BE2C (cell line): Measurements from ENCODE around the gene FHOD3.

ENCODE experiments used
- DNase-seq: peaks from one replicate; pipeline ENCODE4 v3.0.0-alpha.2; 2020
- H3K27me3 ChIP-seq: fragments of 250-450 bp; sonication (Bioruptor Pico); 2 replicates; pipeline ENCODE4 v1.5.1; 2020; ENCODE audit warnings: mild to moderate bottlenecking
- H3K36me3 ChIP-seq: fragments of 250-450 bp; sonication (Bioruptor Pico); 2 replicates; pipeline ENCODE4 v1.5.1; 2020; ENCODE audit warnings: mild to moderate bottlenecking
- H3K4me1 ChIP-seq: fragments of 250-450 bp; sonication (Bioruptor Pico); 2 replicates; pipeline ENCODE4 v1.5.1; 2020
- H3K4me3 ChIP-seq: 2 replicates; pipeline ENCODE4 v1.5.1; 2011; ENCODE audit warnings: low read depth, low read length
- H3K9me3 ChIP-seq: fragments of 250-450 bp; sonication (Bioruptor Pico); 2 replicates; pipeline ENCODE4 v1.5.1; 2020
- TF ChIP-seq, protein P1 (sequence below): IDR thresholded peaks from 2 replicates; pipeline ENCODE4 v1.5.1; 2012; ENCODE audit warnings: mild to moderate bottlenecking, low read depth, low read length

The FHOD3 gene

DNA sequence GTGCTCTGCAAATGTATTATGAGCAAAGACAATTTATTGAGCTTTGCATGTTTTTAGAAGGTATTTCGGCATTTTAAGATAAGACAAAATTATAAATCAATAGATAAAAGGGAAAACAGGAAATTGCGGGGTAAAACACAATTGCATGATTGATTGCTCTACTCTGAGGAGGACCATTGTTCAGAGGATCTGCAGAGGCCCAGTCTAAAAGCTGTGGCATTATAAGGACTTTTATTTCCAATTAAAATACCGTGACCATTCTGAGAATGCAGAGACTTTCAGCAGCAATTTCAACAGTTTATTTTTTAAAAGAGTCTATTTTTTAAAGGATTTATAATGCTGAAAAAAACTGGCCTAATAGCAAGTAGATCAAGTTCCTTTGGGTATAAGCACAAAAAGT, 469.3 kb downstream of the FHOD3 start:
- Histone ChIP-seq H3K4me1 (no peaks in the 10 kb centered on the region), H3K36me3 (no peaks in the 10 kb centered on the region), H3K4me3 (no peak overlapping the region), H3K27me3 (no peaks in the 10 kb centered on the region), H3K9me3 (no peaks in the 10 kb centered on the region)
- no peak for DNase-seq
- TF ChIP-seq, protein P1, sequence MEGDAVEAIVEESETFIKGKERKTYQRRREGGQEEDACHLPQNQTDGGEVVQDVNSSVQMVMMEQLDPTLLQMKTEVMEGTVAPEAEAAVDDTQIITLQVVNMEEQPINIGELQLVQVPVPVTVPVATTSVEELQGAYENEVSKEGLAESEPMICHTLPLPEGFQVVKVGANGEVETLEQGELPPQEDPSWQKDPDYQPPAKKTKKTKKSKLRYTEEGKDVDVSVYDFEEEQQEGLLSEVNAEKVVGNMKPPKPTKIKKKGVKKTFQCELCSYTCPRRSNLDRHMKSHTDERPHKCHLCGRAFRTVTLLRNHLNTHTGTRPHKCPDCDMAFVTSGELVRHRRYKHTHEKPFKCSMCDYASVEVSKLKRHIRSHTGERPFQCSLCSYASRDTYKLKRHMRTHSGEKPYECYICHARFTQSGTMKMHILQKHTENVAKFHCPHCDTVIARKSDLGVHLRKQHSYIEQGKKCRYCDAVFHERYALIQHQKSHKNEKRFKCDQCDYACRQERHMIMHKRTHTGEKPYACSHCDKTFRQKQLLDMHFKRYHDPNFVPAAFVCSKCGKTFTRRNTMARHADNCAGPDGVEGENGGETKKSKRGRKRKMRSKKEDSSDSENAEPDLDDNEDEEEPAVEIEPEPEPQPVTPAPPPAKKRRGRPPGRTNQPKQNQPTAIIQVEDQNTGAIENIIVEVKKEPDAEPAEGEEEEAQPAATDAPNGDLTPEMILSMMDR, result no peak

DNA sequence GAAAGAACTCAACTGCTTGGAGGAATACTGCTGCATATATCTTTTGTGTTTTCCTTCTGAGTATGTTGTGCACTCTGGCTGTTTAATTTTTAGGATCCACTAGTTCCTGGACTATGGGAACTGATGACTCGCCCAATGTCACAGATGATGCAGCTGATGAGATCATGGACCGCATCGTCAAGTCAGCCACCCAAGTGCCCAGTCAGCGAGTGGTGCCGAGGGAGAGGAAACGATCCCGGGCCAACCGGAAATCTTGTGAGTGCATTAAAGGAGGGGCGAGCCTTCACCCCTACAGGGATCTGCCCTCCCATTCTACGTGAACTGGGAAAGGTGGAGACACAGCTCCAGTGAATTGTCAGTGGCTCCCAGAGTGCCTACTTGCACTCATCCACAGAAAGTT, 471.7 kb downstream of the FHOD3 start:
- TF ChIP-seq, protein P1, result no peak
- no peaks in the 10 kb centered on the region for H3K4me1 ChIP-seq
- H3K27me3 ChIP-seq, result no peaks in the 10 kb centered on the region
- DNase-seq, result no peak
- no peaks in the 10 kb centered on the region for H3K9me3 ChIP-seq
- no peak overlapping the region for H3K4me3 ChIP-seq
- no peaks in the 10 kb centered on the region for H3K36me3 ChIP-seq

DNA sequence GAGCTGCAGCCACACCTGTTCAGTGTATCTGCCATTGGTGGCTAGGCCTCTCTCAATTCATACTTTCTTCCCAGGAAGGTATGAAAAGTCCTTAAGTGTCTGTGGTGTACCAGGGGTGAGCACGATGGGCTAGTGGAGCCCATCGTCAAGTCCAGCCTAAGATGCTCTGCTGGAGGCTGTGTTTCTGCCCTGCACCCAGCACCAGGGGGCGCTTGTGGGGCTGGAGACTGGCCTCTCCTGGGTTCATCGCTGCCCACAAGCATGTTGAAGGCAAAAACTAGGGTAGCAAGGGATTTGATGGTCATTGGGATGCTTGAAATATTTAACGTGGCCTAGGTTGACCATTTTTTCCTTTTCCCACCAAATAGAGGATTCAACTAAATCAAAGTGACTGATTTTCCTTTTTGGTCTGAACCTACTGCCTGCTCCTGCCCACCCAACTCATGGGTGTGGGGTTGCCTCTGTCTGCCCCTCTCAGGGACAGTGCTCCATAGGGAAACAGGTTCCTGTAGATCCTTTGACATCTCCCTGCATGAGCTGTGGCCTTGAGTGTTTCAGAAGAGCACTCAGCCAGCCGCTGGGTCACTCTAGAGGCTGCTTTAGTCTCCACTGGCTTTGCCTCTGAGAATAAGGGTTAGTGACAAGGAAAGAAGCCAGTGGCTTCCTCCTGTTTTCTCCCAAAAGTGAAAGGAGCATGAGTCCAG, 472.2 kb downstream of the FHOD3 start:
- H3K27me3 ChIP-seq, result no peaks in the 10 kb centered on the region
- no peaks in the 10 kb centered on the region for H3K9me3 ChIP-seq
- no peaks in the 10 kb centered on the region for H3K36me3 ChIP-seq
- TF ChIP-seq, protein P1, result peak; percentile 49
- no peaks in the 10 kb centered on the region for H3K4me1 ChIP-seq
- peak; percentile 46 for DNase-seq
- H3K4me3 ChIP-seq, result no peak overlapping the region

DNA sequence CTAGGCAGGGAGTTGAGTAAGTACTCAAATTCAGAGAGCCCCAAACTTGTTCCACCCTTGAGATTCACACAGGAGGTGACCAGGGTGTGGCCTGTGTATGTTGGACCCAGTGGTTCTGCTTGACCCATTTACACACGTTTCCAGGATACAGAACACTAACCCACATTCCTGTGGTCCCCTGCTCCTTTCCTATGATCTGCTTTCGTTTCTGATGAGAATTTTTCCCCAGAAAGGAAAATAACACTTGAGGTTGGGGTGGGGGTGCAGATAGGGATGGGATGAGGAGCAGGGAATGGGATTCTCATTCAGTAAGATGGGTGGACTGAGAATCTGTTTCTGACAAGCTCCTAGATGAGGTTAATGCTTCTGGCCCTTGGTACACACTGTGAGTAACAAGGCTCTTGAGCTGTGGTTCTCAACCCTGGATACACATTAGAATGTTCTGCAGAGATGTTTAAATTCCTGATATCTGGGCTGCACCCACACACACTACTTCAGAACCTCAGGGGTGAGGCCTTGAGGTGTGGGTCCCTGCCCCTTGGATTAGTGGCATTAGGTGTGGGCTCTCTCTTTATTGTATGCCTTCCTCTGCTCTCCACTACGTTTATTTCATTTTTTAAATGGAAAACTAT, 472.9 kb downstream of the FHOD3 start:
- Histone ChIP-seq H3K4me1 (no peaks in the 10 kb centered on the region), H3K4me3 (no peak overlapping the region), H3K27me3 (no peaks in the 10 kb centered on the region), H3K9me3 (no peaks in the 10 kb centered on the region), H3K36me3 (no peaks in the 10 kb centered on the region)
- TF ChIP-seq, protein P1, result no peak
- DNase-seq, result no peak

DNA sequence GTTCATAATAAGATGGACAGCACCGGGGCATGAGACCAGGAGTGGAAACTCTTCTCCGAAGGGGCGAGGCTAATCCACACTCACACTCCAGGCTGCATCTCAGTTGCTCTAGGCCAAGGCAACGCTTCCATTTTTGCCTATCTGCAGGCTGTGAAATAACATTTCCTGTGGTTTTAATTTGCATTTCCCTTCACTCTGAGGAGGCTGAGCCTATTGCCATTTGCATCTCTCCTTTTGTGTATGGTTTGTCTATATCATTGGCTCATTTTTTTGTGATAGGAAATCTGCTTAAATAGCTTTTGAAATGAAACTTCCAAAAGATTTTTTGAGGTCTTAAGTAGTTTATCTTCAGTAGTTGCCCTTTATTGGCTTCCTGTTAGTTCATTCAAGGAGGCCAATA, 473.7 kb downstream of the FHOD3 start:
- Histone ChIP-seq H3K27me3 (no peaks in the 10 kb centered on the region), H3K9me3 (no peaks in the 10 kb centered on the region), H3K4me3 (no peak overlapping the region), H3K4me1 (no peaks in the 10 kb centered on the region), H3K36me3 (no peaks in the 10 kb centered on the region)
- TF ChIP-seq, protein P1, result no peak
- no peak for DNase-seq

DNA sequence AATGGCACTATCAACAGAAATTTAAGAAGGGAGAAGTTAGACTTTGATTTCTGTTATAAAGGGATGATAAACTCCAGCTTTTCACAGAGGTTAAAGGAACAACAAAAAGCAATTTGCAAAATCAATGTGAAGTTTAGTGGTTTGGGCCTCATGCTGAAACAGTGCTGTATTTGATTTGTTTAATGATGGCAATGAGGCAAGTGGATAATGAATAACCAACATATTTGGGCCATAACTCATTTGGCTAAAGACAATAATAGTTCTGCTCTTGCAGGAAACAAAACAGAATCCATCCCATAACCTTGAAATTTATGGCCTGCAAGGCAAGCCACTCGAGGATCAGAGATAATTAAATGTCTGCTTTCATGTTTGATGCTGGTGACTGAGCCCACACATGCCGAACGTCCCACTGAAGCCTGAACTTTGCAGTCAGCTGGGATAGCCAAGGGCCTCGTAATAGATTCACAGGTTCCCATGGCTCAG, 474.8 kb downstream of the FHOD3 start:
- no peaks in the 10 kb centered on the region for H3K27me3 ChIP-seq
- TF ChIP-seq, protein P1, result no peak
- no peaks in the 10 kb centered on the region for H3K36me3 ChIP-seq
- no peak for DNase-seq
- H3K4me1 ChIP-seq, result no peaks in the 10 kb centered on the region
- no peak overlapping the region for H3K4me3 ChIP-seq
- no peaks in the 10 kb centered on the region for H3K9me3 ChIP-seq
